GM19025 (cell line): ENCODE measurements around the gene SLC16A4.
A peak's percentile ranks its signal among the peaks of the same experiment; 100 is the strongest.
"Not testable (repeated sequence)": the region's sequence is repeated elsewhere in the genome, so short reads cannot be mapped to it uniquely, and the experiment has no call there.

ENCODE experiments used
- ATAC-seq: cut with Tn5 transposase; IDR thresholded peaks from one replicate; pipeline ENCODE4 v1.9.1; 2021; ENCODE audit warnings: mild to moderate bottlenecking, low read depth, moderate library complexity; ENCODE audit not compliant: unreplicated experiment

The SLC16A4 gene

DNA sequence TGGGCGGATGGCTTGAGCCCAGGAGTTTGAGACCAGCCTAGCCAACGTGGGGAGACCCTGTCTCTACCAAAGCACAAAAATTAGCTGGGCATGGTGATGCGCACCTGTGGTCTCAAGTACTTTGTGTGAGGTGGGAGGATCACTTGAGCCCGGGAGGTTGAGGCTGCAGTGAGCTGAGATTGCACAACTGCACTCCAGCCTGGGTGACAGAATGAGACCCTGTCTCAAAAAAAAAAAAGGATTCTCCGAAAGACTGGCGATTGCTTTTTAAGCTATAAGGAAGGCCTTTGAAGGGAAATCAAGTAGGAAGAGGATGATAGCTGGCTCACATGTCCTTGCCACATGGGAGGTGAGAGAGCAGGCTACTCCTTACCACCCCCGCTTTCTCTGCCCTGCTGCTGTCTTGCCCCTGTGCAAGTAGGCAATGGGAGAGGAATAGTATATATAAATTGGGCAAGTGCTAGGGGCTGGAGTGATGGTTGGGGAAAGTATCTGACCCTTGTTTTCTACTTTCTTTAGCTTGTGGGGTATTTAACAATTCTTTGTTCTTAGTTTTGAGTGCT, 20.4 kb upstream of the SLC16A4 start:
- ATAC-seq, result no peak

DNA sequence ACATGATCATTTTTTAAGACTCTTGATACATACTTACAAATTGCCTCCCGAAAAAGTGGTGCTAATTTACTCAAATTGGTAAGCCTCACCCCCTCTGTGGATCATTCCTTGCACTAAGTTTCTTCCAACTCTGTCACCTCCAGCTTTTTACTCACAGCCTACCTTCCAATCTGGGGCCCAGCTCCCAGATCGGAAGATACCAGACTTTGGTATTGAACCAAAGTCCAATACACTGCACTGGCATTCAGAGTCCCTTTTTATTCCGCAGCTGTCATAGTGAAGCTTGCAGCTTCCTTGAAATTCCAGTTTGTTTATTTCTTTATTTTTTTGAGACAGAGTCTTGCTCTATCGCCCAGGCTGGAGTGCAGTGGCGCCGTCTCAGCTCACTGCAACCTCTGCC, 18.5 kb upstream of the SLC16A4 start:
- ATAC-seq, result no peak

DNA sequence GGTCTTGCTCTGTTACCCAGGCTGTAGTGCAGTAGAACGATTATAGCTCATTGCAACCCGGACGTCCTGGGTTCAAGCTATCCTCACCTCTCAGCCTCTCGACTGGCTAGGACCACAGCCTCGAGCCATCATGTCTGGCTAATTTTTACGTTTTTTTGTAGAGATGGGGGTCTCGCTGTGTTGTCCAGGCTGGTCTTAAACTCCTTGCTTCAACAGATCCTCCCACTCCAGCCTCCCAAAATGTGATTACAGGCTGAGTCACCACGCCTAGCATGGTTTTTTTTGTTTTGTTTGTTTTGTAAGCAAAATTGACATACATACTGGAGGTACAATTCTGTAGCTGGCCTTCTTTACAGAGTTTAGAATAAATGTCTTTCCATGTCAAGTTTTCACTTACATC, 17.7 kb upstream of the SLC16A4 start:
- no peak for ATAC-seq

DNA sequence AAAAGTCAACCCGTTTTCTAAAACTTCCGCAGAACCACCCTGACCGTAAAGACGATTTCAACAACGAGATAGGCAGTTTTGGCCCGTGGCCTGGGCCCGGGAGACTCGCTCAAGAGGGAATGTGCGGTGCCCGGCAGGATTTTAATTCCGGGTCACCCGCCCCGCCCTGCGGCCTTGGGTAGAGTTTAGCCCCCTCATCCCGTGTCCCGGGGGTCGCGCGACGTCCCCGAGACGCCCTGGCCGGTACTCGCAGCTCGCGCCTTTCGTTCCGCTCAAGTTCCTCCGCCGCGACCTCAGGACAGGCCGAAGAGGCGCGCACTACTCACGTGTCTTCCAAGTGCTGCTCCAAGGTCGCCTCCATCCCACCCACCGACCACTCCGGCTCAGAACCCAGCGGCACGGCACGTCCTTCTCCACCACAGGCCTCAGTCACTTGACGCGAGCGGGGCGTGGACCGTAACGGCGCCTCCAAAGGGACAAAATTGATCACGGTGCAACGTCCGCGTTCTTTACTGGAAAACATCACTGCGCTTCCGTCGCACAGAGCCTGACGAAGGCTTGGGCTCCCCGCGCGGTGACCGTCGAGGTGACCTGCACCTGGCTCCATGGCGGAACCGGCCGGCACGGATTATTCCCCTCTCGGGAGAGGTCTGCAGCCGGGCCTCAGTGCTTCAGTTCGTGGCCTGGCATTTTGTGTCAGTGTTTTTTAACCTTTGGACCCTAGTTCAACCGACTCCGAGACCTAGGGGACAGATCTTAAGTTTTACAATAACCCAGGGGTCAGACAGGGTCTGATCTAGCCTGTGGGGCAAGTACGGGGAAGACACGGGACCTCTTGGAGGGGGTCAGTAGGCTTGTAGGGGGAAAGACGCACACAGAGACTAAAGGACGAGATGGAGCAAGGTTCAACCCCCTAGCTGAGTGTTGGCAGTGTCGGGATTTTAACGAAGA, 16.7 kb upstream of the SLC16A4 start, which contains the start of gene LAMTOR5:
TSS of gene LAMTOR5 (minus strand) at position 435 of the 951 bp plus-strand sequence. CDS start at position 361, 74 bp downstream.
- ATAC-seq, result peak; percentile 84

DNA sequence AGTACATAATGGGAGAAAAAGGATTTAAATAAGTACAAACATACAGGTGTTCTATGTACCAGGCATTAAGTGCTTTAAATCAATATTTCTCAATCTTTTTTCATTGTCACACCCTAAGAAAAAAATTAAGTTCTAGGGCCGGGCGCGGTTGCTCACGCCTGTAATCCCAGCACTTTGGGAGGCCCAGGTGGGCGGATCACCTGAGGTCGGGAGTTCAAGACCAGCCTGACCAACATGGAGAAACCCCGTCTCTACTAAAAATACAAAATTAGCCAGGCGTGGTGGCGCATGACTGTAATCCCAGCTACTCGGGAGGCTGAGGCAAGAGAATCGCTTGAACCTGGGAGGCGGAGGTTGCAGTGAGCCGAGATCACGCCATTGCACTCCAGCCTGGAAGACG, 15.6 kb upstream of the SLC16A4 start:
- ATAC-seq, result not testable (repeated sequence)

DNA sequence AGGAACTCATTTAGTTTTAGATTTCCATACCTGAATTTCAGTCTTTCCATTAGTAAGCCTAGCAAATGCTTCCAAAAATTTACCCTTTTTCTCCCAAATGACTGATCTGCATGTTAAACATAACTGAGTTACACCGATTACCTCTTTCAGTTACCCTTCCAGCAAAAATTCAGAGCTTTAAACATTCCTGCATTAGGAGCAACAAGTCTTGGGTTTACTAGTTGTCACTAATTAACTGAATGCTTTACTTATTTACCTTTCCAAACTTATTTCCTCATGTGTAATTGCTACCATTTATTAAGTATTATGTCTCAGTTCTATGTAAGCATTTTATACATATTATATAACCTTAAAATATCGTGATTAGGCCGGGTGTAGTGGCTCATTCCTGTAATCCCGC, 13.6 kb upstream of the SLC16A4 start:
- no peak for ATAC-seq

DNA sequence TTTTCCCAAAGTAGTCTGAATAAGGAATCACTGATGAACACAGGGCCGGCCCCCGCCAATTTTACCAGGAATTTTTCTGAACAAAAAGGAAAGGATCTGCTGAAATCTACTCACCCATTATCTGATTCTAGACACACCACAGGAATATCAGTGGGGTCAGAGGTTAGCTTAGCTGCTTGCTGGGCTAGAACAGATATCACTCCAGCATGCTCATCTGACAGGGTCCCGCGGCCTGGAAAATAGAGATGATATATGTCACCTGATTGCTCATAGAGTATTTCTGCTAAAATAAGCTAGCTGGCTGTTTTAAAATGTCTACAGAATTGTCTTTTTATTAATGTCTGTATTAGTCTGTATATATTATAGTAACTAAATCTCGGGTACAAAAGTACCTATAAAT, 13.0 kb upstream of the SLC16A4 start:
- ATAC-seq, result no peak

DNA sequence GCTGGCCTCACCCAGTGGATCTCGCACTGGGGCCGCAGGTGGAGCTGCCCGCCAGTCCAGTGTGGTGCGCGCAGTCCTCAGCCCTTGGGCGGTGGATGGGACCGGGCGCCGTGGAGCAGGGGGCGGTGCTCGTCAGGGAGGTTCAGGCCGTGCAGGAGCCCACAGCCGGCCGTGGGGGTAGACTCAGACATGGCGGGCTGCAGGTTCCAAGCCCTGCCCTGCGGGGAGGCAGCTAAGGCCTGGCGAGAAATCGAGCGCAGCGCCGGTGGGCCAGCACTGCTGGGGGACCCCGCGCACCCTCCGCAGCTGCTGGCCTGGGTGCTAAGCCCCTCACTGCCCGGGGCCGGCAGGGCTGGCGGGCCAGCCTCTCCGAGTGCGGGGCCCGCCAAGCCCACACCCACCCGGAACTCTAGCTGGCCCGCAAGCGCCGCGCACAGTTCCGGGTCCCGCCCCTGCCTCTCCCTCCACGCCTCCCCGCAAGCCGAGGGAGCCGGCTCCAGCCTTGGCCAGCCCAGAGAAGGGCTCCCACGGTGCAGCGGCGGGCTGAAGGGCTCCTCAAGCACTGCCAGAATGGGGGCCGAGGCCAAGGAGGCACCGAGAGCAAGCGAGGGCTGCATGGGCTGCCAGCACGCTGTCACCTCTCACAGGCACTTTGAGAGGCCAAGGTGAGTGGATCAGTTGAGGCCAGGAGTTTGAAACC, 5.6 kb upstream of the SLC16A4 start:
- not testable (repeated sequence) for ATAC-seq

DNA sequence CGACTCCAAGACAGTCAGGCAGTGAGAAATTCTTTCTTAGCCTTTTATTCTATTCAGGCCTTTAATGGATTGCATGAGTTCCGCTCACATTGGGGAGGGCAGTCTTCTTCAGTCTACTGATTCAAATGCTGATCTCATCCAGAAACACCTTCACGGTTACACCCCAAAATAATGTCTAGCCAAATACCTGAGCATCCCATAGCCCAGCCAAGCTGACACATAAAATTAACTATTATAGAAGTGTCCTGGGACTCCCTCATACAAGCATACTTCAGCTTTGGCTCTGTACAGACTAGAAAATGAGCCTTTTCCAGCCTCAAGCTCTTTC, 3.6 kb upstream of the SLC16A4 start:
- no peak for ATAC-seq

DNA sequence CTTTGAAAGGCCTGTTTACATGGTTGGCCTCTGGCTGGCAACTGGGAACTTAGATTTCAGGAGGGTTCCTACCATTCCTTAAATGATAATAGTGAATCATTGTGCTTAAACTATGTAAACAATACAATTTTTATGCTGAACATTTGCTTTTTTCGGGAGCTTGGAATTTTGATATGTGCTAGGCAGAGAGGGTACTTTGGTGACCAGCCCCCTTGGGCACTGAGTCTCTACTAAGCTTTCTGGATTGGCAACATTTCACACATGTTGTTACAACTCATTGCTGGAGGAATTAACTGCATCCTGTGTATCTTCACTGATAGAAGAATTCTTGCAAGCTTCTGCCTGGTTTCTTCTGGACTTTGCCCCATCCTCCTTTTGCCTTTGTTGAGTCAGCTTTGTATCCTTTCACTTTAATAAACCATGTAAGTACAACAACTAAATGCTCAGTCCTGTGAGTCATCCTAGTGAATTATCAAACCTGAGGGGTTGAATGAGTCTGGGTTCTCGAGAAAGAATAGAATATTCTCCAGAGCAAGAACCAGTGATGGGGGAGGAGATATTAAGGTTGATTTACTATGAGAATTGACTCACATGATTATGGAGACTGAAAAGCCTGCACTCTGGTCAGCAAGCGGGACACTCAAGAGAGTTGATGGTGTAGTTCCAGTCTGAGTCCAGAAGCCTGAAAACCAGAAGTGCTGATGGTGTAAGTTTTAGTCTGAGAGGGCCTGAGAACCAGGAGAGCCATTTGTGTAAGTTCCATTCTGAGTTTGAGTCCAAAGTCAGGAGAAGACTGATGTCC, 3.1 kb upstream of the SLC16A4 start:
- no peak for ATAC-seq

DNA sequence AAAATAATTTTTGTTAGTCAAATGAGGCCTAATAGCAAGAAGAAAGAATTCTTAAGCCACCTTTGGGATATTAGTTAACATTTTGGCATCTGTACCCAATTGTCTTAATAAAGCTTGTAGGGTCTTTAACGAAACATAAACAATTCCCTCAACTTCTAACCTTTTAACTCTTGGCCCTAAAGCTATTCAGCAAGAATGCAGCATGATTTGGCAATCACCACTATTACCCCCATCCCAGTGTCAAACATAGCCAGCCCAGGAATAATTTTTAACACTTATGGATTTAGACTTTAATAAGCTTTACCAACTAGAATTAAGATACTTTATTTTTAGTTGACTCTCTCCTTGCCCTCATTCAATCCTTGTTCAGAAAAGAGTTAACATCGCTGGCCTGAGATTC, 2.5 kb upstream of the SLC16A4 start:
- ATAC-seq, result no peak

DNA sequence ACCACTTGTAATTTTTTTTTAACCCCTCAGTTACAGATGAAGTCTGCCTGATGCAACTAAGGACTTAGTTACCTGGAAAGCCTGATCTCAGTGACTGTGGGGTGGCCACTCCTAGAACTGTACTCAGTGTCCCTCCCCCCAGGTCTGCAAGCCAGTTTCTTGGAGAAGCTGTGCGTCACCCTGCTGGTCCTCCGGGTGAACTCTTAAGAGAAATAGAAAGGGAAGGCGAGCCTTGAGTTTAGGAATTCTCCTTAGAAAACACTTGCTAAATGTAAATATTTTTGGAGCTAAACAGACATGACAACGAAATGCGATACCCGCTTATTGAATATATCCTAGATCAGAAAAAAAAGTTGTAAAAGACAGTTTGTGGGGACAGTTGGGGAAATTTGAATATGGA, 730 bp downstream of the SLC16A4 start:
- no peak for ATAC-seq

DNA sequence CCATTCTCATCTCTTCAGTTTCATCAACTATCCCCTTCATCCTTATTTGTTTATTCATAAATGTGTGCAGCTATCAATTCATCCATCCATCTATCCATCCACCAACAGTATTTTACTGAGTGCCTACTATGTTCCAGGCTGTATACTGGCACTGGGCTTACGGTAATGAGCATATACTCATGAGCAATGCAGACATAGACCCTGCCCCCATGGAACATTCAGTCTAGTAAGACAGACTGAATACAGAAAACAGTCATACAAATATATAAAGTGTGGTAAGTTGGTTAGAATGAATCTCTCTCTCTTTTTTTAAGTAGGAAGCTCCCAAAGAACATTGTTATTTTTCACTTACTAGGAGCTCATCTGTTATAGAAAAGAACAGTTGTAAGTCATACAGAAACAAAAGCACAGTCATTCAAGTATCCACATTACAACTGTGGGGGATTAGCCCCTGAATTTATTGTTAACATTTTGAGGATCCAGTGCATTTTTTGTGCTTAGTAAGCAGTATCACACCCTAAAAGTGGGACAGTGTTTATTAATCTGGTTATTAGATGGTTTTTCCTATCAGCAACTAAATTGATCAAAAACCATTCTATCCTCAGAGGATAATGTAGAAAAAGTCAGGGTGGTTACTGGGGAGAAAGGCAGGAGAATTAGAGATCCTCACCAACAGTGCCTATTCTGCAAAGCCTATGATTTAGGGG, 3.6 kb downstream of the SLC16A4 start:
- ATAC-seq, result no peak

DNA sequence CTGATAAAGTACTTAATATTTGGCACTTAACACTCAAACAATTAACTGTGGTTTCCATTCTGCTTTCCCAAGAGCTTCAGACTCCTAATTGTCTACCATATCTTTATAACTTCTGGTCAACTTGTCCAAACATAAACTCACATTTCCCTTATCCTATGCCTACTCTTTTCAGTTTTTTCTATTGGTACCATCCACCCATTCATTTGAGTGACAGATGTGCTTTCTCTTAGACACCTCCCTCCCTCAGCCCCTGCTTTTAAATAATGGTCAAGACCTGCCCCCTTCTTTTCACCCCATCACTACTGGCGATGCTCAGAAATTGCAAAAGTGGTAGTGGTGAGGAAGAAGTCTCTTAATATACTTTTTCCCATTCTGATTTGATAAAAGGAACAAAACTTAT, 5.5 kb downstream of the SLC16A4 start:
- no peak for ATAC-seq

DNA sequence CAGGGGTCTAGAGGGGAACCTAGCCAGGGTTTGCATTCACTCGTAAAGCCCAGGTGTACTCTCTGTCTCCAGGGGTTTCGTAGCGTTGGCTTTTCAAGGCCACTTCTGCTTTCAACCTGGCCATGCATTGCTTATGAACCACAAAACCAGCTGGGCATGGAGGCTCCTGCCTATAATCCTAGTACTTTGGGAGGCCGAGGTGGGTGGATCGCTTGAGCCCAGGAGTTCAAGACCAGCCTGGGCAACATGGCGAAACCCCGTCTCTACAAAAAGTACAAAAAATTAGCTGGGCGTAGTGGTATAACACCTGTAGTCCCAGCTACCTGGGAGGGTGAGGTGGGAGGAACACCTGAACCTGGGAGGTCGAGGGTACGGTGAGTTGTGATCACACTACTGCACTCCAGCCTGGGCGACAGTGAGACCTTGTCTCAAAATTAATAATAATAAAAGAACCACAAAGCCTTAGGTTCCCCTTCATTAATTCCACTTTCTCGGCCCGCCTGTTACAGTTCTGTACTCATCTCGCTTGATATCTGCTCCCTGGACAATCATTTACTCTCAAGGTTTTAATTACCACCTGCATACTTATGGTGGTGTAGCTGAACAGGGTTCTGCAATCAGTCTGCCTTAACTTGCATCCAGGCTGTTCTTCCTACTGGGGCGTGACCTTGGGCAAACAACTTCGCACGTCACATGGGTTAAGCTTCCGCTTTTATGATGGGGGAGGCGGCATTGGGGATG, 6.1 kb downstream of the SLC16A4 start:
- ATAC-seq, result no peak

DNA sequence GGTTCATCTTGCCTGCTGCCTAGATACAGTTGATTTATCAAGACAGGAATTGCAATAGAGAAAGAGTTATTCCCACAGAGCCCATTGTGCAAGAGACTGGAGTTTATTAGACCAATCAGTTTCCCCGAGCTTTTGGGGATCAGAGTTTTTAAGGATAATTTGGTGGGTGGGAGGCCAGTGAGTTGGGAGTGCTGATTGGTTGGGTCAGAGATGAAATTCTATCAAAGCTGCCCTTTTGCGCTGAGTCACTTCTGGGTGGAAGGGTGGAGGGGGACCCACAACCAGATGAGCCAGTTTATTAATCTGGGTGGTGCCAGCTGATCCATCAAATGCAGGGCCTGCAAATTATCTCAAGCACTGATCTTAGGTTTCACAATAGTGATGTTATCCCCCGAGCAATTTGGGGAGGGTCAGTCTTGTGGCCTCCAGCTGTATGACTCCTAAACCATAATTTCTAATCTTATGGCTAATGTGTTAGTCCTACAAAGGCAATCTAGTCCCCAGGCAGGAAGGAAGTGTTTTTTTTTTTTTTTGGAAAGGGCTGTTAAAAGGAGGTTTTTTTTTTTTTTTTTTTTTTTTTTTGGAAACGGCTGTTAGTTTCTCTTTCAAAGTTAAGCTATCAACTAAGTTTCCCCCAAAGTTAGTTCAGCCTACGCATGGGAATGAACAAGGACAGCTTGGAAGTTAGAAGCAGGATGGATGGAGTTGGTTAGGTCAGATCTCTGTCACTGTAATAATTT, 7.4 kb downstream of the SLC16A4 start:
- no peak for ATAC-seq

DNA sequence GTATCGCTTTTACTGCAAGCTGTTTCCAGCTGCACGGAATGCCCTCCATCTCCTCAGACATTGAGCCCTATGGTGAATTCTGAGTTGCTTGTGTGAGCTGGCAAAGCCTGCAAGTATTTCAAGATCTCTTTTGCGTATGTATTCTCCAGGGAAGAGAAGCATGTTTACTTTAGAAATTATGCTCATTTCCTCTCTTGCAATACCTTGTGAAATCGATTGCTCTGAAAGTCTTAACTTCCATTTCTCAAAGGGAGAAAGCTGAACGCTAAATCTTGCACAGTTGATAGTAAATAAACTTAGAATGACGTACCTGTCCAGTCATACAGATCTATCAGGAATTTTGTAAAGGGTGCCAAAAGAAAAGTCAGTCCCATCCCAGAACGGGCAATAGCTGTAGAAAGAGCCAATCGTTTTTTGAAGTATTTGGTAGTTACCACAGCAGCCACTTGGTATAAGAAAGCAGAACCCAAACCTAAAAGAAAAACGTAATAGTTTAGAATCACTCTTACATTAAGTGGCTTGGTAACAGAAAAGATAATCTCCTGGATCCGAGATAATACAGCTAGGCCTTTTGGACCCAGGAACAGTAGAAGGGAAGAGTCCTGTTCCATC, 10.0 kb downstream of the SLC16A4 start:
- ATAC-seq, result no peak

DNA sequence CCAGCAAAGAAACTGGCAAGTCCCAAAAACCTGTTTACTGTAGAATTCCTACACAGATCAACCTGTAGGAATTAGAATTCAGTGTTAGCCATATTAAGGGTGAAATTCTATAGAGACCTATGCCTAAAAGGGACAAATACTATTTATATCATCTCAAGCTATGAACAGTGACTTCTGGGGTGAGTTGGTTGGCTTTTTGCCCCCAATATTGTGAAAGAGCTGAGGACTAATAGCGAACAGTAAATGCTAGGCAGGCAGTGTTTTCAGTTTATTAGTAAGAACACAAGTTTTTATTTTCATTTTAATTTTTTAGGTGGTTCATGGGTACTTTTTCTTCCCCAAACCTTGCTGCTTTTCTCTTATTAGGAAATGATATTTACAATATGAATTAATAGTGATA, 15.3 kb downstream of the SLC16A4 start:
- no peak for ATAC-seq
